Measurements from ENCODE around the gene RHOT1.

GRCh38 chr17:32102172-32102571 lies 40.1 kb upstream of the RHOT1 start:
- no peak for TF ChIP-seq POLR2A (IDR thresholded peaks at IDR 0.05)
- no peak for TF ChIP-seq CTCF (IDR thresholded peaks at IDR 0.05)
- TF ChIP-seq EP300 (IDR thresholded peaks at IDR 0.05) = no peak

Data from ovary (tissue), 3 donors.